Neuronal stem cell (in vitro differentiated cells): ENCODE measurements around the gene LAMA2.

Source experiments
- DNase-seq: peaks from one replicate; pipeline ENCODE4 v3.0.0-alpha.2; 2013; ENCODE audit warnings: low spot score
- H2AFZ ChIP-seq: one replicate; pipeline ENCODE4 v1.6.1; 2013; ENCODE audit warnings: mild to moderate bottlenecking, low read length, inconsistent platforms
- H2AK5ac ChIP-seq: 2 replicates; pipeline ENCODE4 v1.6.1; 2013; ENCODE audit warnings: low read depth, mild to moderate bottlenecking, inconsistent platforms, low read length, moderate library complexity, mixed read lengths
- H2BK120ac ChIP-seq: 2 replicates; pipeline ENCODE4 v1.6.1; 2013; ENCODE audit warnings: low read depth, mild to moderate bottlenecking, inconsistent platforms, low read length, moderate library complexity, mixed read lengths
- H2BK12ac ChIP-seq: one replicate; pipeline ENCODE4 v1.6.1; 2013; ENCODE audit warnings: low read length, inconsistent platforms
- H2BK15ac ChIP-seq: 2 replicates; pipeline ENCODE4 v1.6.1; 2013; ENCODE audit warnings: mild to moderate bottlenecking, low read length, inconsistent platforms, mixed read lengths
- H2BK5ac ChIP-seq: one replicate; pipeline ENCODE4 v1.6.1; 2013; ENCODE audit warnings: inconsistent platforms, mild to moderate bottlenecking, low read length, moderate library complexity
- H3K14ac ChIP-seq: one replicate; pipeline ENCODE4 v1.6.1; 2013; ENCODE audit warnings: low read length, inconsistent platforms
- H3K18ac ChIP-seq: 2 replicates; pipeline ENCODE4 v1.6.1; 2013; ENCODE audit warnings: low read length, inconsistent platforms
- H3K23ac ChIP-seq: 2 replicates; pipeline ENCODE4 v1.6.1; 2013; ENCODE audit warnings: low read depth, mild to moderate bottlenecking, mixed read lengths, low read length, inconsistent platforms; ENCODE audit not compliant: poor library complexity
- H3K27ac ChIP-seq: replicated peaks from 3 replicates; pipeline ENCODE4 v1.5.1; 2013; ENCODE audit warnings: low read length, inconsistent platforms
- H3K27me3 ChIP-seq, 3 experiments: 2 replicates each; pipeline ENCODE4 v1.6.1; 2013; ENCODE audit warnings: low read length in 3 of 3, mild to moderate bottlenecking in 2 of 3, inconsistent platforms in 1 of 3, low read depth in 1 of 3, mixed read lengths in 1 of 3, moderate library complexity in 1 of 3; ENCODE audit not compliant: control insufficient read depth in 3 of 3, insufficient read depth in 3 of 3
- H3K36me3 ChIP-seq, 2 donors: replicated peaks in 1 of 2; 2 replicates each; pipeline ENCODE4 v1.6.1; 2013; ENCODE audit warnings: low read length in 2 of 2; ENCODE audit not compliant: control insufficient read depth in 2 of 2, insufficient read depth in 2 of 2
- H3K4ac ChIP-seq: 2 replicates; pipeline ENCODE4 v1.6.1; 2013; ENCODE audit warnings: inconsistent platforms, mild to moderate bottlenecking, low read length, moderate library complexity
- H3K4me1 ChIP-seq, 2 donors: 1 replicate in 1 of 2; 2 replicates in 1 of 2; pipeline ENCODE4 v1.6.1; 2013; ENCODE audit warnings: low read length in 2 of 2, low read depth in 1 of 2; ENCODE audit not compliant: control insufficient read depth in 2 of 2, insufficient read depth in 1 of 2
- H3K4me2 ChIP-seq: one replicate; pipeline ENCODE4 v1.6.1; 2013; ENCODE audit warnings: mild to moderate bottlenecking, low read length, inconsistent platforms; ENCODE audit not compliant: insufficient read depth, poor library complexity, severe bottlenecking
- H3K4me3 ChIP-seq, 2 donors: 2 replicates each; pipeline ENCODE4 v1.5.1; 2013; ENCODE audit warnings: low read length in 2 of 2, mild to moderate bottlenecking in 2 of 2, inconsistent platforms in 1 of 2, moderate library complexity in 1 of 2
- H3K79me1 ChIP-seq: one replicate; pipeline ENCODE4 v1.6.1; 2013; ENCODE audit warnings: low read depth, mild to moderate bottlenecking, inconsistent platforms, low read length, moderate library complexity
- H3K9ac ChIP-seq: one replicate; pipeline ENCODE4 v1.6.1; 2013; ENCODE audit warnings: mild to moderate bottlenecking, low read depth, low read length, inconsistent platforms; ENCODE audit not compliant: poor library complexity
- H3K9me3 ChIP-seq, 2 donors: replicated peaks in 1 of 2; 2 replicates each; pipeline versions ENCODE3 to v1.6.1; 2013; ENCODE audit warnings: low read length in 2 of 2, mild to moderate bottlenecking in 2 of 2, inconsistent platforms in 1 of 2, low read depth in 1 of 2, mixed read lengths in 1 of 2, moderate library complexity in 1 of 2; ENCODE audit not compliant: control insufficient read depth in 2 of 2, insufficient read depth in 1 of 2
- H4K8ac ChIP-seq: one replicate; pipeline ENCODE4 v1.6.1; 2013; ENCODE audit warnings: low read depth, mild to moderate bottlenecking, inconsistent platforms, low read length, moderate library complexity
- H4K91ac ChIP-seq: one replicate; pipeline ENCODE4 v1.6.1; 2013; ENCODE audit warnings: low read length, low read depth, mild to moderate bottlenecking, inconsistent platforms; ENCODE audit not compliant: poor library complexity
- WGBS, 2 donors: extraction: QIAGEN DNeasy Blood & Tissue Kit; methylation state at CpG; one replicate each; pipeline ENCODE4 v1.1.7; 2013; ENCODE audit warnings: missing lambda C conversion rate in 2 of 2, mixed read lengths in 1 of 2; ENCODE audit not compliant: insufficient read length in 2 of 2, insufficient replicate concordance in 1 of 2; ENCODE audit errors: extremely low coverage in 2 of 2; 5-methylcytosine and 5-hydroxymethylcytosine counted together

LAMA2 gene

GRCh38 chr6:129432738-129433137, 549.8 kb downstream of the LAMA2 start:
- Histone ChIP-seq H3K4me3 (no peak overlapping the region), H3K23ac (no peak overlapping the region), H3K27ac (no peak overlapping the region), H3K9ac (no peak overlapping the region), H2BK120ac (no peak overlapping the region), H4K8ac (no peak overlapping the region), H3K79me1 (no peaks in the 10 kb centered on the region), H3K36me3 (no peaks in the 10 kb centered on the region), H2AK5ac (no peak overlapping the region), H4K91ac (no peak overlapping the region), H3K4me1 (no peaks in the 10 kb centered on the region), H3K4me2 (no peak overlapping the region), H3K27me3 (no peaks in the 10 kb centered on the region), H2BK5ac (no peak overlapping the region), H2BK15ac (no peak overlapping the region), H3K18ac (no peak overlapping the region), H3K14ac (no peak overlapping the region), H2AFZ (no peak overlapping the region), H3K4ac (no peak overlapping the region), H2BK12ac (no peak overlapping the region), H3K9me3 (no peaks in the 10 kb centered on the region)
- no CpG with 5 or more reads among the region's 1 CpG for WGBS, 2 donors
- DNase-seq: no peak

GRCh38 chr6:129434091-129434490, 551.2 kb downstream of the LAMA2 start:
- H3K14ac ChIP-seq: no peak overlapping the region
- H3K18ac ChIP-seq: no peak overlapping the region
- no peak overlapping the region for H3K9ac ChIP-seq
- H3K9me3 ChIP-seq: no peaks in the 10 kb centered on the region
- no peak overlapping the region for H2BK12ac ChIP-seq
- no peak overlapping the region for H3K27ac ChIP-seq
- H3K36me3 ChIP-seq: no peaks in the 10 kb centered on the region
- no peaks in the 10 kb centered on the region for H3K4me1 ChIP-seq
- no peak overlapping the region for H2AK5ac ChIP-seq
- no peak overlapping the region for H3K4ac ChIP-seq
- peak overlapping the region; percentile 33 for H2AFZ ChIP-seq
- H2BK15ac ChIP-seq: no peak overlapping the region
- no peaks in the 10 kb centered on the region for H3K27me3 ChIP-seq
- H2BK5ac ChIP-seq: no peak overlapping the region
- no peak overlapping the region for H2BK120ac ChIP-seq
- no peak overlapping the region for H3K23ac ChIP-seq
- H3K4me2 ChIP-seq: no peak overlapping the region
- WGBS, 2 donors: no CpG with 5 or more reads among the region's 3 CpGs
- H4K8ac ChIP-seq: no peak overlapping the region
- no peak overlapping the region for H4K91ac ChIP-seq
- H3K79me1 ChIP-seq: no peaks in the 10 kb centered on the region
- DNase-seq: no peak
- no peak overlapping the region for H3K4me3 ChIP-seq

GRCh38 chr6:129440691-129441090, 557.8 kb downstream of the LAMA2 start:
- Histone ChIP-seq H2AFZ (peak overlapping the region; percentile 62), H3K18ac (no peak overlapping the region), H3K9ac (no peak overlapping the region)

GRCh38 chr6:129444683-129445082, 561.7 kb downstream of the LAMA2 start:
- H3K14ac ChIP-seq: no peak overlapping the region
- no peak overlapping the region for H3K4me3 ChIP-seq
- H4K91ac ChIP-seq: no peak overlapping the region
- DNase-seq: no peak
- H3K27me3 ChIP-seq: no peaks in the 10 kb centered on the region
- no peak overlapping the region for H3K23ac ChIP-seq
- H3K4me1 ChIP-seq: peaks cover 0 to 2% of the 10 kb centered on the region in 2 donors
- H4K8ac ChIP-seq: no peak overlapping the region
- H3K18ac ChIP-seq: no peak overlapping the region
- no peaks in the 10 kb centered on the region for H3K79me1 ChIP-seq
- no peak overlapping the region for H2BK15ac ChIP-seq
- H3K9ac ChIP-seq: no peak overlapping the region
- H3K9me3 ChIP-seq: no peaks in the 10 kb centered on the region
- no peak overlapping the region for H2BK5ac ChIP-seq
- H2AFZ ChIP-seq: no peak overlapping the region
- H2BK120ac ChIP-seq: no peak overlapping the region
- H3K36me3 ChIP-seq: no peaks in the 10 kb centered on the region
- no peak overlapping the region for H2BK12ac ChIP-seq
- H2AK5ac ChIP-seq: no peak overlapping the region
- WGBS, 2 donors: no CpG with 5 or more reads among the region's 3 CpGs
- no peak overlapping the region for H3K27ac ChIP-seq
- no peak overlapping the region for H3K4ac ChIP-seq
- H3K4me2 ChIP-seq: no peak overlapping the region

More at GRCh38 chr6:129440691-129441090, 557.8 kb downstream of the LAMA2 start:
- Histone ChIP-seq H2BK15ac (no peak overlapping the region), H2AK5ac (no peak overlapping the region), H3K27me3 (no peaks in the 10 kb centered on the region), H3K4ac (no peak overlapping the region), H3K79me1 (no peaks in the 10 kb centered on the region), H3K27ac (peak overlapping the region; percentile 0), H3K4me1 (peaks cover 0 to 2% of the 10 kb centered on the region in 2 donors), H3K14ac (no peak overlapping the region), H4K91ac (no peak overlapping the region), H2BK12ac (no peak overlapping the region), H2BK120ac (no peak overlapping the region), H3K36me3 (no peaks in the 10 kb centered on the region), H2BK5ac (no peak overlapping the region), H3K4me2 (no peak overlapping the region), H4K8ac (no peak overlapping the region), H3K4me3 (no peak overlapping the region), H3K23ac (no peak overlapping the region), H3K9me3 (no peaks in the 10 kb centered on the region)
- peak; percentile 39 for DNase-seq
- no CpG with 5 or more reads among the region's 8 CpGs for WGBS, 2 donors
